Muscle layer of colon (tissue), 2 donors: ENCODE data around the gene PSMA5.
A peak's percentile ranks its signal among the peaks of the same experiment; 100 is the strongest.
"Not testable (repeated sequence)": the region's sequence is repeated elsewhere in the genome, so short reads cannot be mapped to it uniquely, and the experiment has no call there.

ENCODE experiments used
- H3K27ac ChIP-seq: one replicate; pipeline ENCODE4 v1.7.0; 2013; ENCODE audit warnings: low read depth, mild to moderate bottlenecking, low read length, moderate library complexity
- H3K27me3 ChIP-seq, 2 donors: one replicate each; pipeline ENCODE4 v1.7.0; 2013; ENCODE audit warnings: low read length in 2 of 2, mild to moderate bottlenecking in 2 of 2; ENCODE audit not compliant: insufficient read depth in 2 of 2, control insufficient read depth in 1 of 2
- H3K36me3 ChIP-seq: one replicate; pipeline ENCODE4 v1.7.0; 2013; ENCODE audit warnings: mild to moderate bottlenecking, low read length; ENCODE audit not compliant: insufficient read depth
- H3K4me1 ChIP-seq: one replicate; pipeline ENCODE4 v1.7.0; 2013; ENCODE audit warnings: mild to moderate bottlenecking, low read length; ENCODE audit not compliant: insufficient read depth
- H3K4me3 ChIP-seq, 2 donors: one replicate each; pipeline ENCODE4 v1.7.0; 2013; ENCODE audit warnings: low read length in 2 of 2, low read depth in 1 of 2, mild to moderate bottlenecking in 1 of 2, moderate library complexity in 1 of 2
- H3K9ac ChIP-seq: one replicate; pipeline ENCODE4 v1.7.0; 2013; ENCODE audit warnings: low read length
- H3K9me3 ChIP-seq: one replicate; pipeline ENCODE4 v1.7.0; 2013; ENCODE audit warnings: mild to moderate bottlenecking, low read length
- donor health status: abdominal sarcoma.
- donor health status: Adenocarcinoma of cecum.

Gene PSMA5

DNA sequence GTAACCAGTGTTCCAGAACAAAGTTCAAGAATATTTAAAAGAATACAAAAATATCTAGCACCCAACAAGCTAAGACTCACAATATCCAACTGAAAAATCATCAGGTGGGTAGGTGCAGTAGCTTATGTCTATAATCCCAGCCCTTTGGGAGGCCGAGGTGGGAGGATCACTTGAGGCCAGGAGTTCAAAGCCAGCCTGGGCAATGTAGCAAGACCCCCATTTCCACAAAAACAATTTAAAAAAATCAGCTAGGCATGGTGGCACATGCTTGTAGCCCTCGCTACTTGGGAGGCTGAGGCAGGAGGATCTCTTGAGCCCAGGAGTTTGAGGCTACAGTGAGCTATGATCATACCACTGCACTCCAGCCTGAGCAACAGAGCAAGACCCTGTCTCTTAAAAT lies 52.6 kb downstream of the PSMA5 start:
- H3K27ac ChIP-seq, H3K4me3 ChIP-seq, H3K27me3 ChIP-seq, H3K9me3 ChIP-seq, H3K9ac ChIP-seq, H3K36me3 ChIP-seq: not testable (repeated sequence)
- peaks cover 20% of the 10 kb centered on the region for H3K4me1 ChIP-seq

DNA sequence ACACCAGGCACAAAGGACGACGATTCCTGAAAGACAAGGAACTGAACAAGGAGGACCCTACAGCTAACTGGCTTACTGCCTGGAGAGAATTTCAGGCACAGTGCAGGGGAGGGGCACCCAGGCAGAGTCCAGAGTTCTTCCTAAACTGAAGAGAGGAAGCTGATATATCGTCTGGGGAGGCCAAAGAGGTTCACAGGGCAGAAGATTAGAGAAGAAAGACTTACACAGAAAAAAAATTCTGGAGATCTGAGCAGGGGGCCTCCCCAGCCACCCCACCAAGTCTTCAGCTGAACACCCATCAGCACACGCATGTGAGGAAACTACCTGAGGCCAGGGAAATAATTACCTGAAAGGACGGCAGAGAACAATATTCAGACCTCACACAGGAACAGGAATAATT lies 53.1 kb downstream of the PSMA5 start:
- H3K9me3 ChIP-seq = no peaks in the 10 kb centered on the region
- peaks cover 20% of the 10 kb centered on the region for H3K4me1 ChIP-seq
- no peaks in the 10 kb centered on the region for H3K36me3 ChIP-seq
- H3K9ac ChIP-seq = no peak overlapping the region
- H3K27me3 ChIP-seq = no peaks in the 10 kb centered on the region
- H3K27ac ChIP-seq = no peak overlapping the region
- H3K4me3 ChIP-seq = no peak overlapping the region

DNA sequence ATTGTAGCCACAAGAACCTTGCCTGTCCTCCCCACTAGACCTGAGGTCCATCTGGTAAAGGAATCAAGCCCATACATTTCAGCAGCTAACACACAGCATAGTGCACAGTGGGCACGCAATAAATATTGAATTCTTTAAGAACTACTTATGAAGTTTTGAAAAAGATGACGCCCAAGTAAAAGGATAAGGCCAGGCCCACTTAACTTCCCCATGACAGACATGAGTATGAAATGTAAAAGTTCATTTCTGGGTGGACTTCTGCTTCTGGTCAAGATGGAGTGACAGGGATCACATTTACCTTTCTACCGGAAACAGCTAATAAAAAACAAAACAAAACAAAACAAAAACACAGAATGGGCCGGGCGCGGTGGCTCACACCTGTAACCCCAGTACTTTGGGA lies 54.0 kb downstream of the PSMA5 start:
- Histone ChIP-seq H3K36me3 (peaks cover 4% of the 10 kb centered on the region), H3K4me3 (no peak overlapping the region), H3K27ac (no peak overlapping the region), H3K27me3 (no peaks in the 10 kb centered on the region), H3K9me3 (no peaks in the 10 kb centered on the region), H3K4me1 (peaks cover 20% of the 10 kb centered on the region), H3K9ac (no peak overlapping the region)

DNA sequence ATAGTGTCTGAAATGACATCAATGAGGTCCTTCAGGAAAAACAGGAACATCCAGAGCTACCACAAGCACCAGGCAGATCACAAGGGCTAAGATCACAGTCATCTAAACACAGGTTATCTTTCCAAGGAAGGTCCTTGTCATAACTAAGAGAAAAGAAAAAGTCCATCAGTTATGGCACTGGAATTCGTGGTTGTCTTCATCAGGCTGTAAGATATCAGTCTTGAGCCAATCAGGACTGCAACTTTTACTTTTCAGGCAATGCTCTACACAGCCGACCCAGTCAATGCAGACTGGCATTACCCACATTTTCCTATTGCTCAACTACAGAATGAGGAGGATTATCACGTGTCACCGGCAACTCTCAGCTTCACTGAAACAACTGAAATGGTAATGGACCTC lies 54.9 kb downstream of the PSMA5 start:
- Histone ChIP-seq H3K4me3 (peak overlapping the region in 1 of 2 donors; percentile 26), H3K27ac (peak overlapping the region; percentile 72), H3K9ac (no peak overlapping the region), H3K4me1 (peaks cover 20% of the 10 kb centered on the region), H3K9me3 (no peaks in the 10 kb centered on the region), H3K36me3 (peaks cover 13% of the 10 kb centered on the region), H3K27me3 (no peaks in the 10 kb centered on the region)

DNA sequence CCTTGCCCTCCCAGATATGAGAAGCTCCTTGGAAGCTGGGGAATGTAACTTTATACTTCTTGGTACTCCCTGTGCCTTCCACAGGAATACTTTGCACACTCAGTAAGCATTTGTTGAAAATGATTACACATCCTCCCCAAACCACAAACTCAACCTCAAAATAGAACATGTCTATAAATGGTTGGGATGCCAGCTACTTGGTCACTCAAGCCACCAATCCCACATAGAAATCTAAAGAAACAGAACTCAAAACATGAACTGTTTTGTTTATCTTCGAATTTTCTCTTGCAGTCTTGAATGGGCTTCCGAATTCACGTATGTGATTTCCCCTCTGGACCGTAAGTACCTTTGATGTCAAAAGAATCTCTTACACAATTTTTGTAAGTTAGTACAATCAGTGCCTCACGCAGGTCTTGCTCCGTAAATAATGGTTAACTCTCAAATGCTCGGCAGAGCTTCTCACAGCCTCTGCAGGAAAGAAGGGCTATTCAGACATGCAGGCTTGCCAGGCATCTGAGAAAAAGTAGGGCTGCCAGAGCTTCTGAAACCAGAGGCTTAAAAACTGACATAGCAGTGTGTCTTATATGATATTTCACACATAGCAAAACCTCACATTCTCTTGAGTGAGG lies 55.4 kb downstream of the PSMA5 start:
- peaks cover 20% of the 10 kb centered on the region for H3K4me1 ChIP-seq
- H3K27ac ChIP-seq = peak overlapping the region; percentile 72
- no peak overlapping the region for H3K9ac ChIP-seq
- no peaks in the 10 kb centered on the region for H3K9me3 ChIP-seq
- no peaks in the 10 kb centered on the region for H3K27me3 ChIP-seq
- peak overlapping the region in 1 of 2 donors; percentile 26 for H3K4me3 ChIP-seq
- peaks cover 17% of the 10 kb centered on the region for H3K36me3 ChIP-seq

DNA sequence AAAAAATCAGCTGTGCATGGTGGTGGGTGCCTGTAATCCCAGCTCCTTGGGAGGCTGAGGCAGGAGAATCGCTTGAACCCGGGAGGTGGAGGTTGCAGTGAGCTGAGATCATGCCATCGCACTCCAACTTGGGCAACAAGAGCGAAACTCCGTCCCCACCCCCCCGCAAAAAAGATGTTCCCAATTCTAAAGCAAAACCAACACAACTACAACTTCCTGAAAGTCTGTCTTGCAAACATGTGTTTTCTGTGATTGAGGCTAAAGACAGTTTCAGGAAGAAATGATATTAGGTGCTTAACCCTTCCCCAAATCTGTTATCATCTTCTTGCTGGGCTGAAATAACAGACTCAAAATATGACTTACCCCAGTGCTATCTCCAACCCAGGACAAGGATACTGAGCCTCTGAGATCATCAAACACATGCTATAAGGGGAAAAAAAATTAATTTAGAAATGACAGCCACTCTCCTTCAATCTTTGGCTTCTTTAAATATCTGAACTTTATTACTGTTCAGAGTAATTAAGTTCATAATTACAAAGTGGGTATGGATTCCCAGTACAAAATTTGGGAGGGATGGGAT lies 57.0 kb downstream of the PSMA5 start:
- Histone ChIP-seq H3K27ac (peak overlapping the region; percentile 56), H3K9ac (no peak overlapping the region), H3K36me3 (peaks cover 20% of the 10 kb centered on the region), H3K27me3 (no peaks in the 10 kb centered on the region), H3K4me1 (peaks cover 20% of the 10 kb centered on the region), H3K9me3 (no peaks in the 10 kb centered on the region), H3K4me3 (no peak overlapping the region)

DNA sequence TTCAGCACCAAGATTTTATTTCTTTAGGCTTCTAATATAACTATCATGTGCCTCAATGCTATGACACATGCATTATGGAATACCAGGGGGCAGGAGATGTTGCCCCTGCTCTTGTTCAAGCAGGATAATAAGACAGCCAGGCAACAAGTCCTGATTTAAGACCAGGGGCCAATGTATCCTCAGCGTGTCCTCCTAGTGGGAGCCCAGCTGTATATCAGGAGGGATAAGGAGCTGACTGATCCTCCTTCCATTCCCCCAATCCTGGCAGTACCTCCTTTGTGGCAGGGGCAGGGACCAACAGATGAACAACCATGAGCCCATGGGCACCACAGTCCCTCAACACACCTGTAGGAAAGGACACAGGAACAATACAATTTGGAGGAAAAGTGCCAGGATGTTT lies 57.8 kb downstream of the PSMA5 start:
- no peak overlapping the region for H3K9ac ChIP-seq
- no peak overlapping the region for H3K4me3 ChIP-seq
- H3K4me1 ChIP-seq = peaks cover 20% of the 10 kb centered on the region
- peak overlapping the region; percentile 32 for H3K27ac ChIP-seq
- H3K27me3 ChIP-seq = no peaks in the 10 kb centered on the region
- H3K9me3 ChIP-seq = no peaks in the 10 kb centered on the region
- peaks cover 20% of the 10 kb centered on the region for H3K36me3 ChIP-seq

DNA sequence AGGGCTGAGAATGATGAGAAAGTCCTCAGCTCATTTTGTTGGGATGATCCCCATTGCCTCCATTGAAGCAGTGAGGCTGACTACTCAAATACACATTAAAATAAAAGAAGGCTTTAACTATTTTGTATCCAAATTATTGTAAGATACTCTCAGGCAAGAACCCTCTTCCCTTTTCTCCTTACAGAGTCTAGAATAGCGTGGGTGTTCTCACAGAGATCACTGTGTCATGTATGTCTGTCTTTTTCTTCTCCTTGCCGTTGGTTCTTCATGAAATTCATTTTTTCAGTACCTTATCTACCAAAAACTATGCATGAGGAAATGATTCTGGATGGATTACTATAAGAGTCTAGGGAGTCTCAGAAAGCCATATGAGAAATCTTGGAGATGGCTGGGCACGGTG lies 58.6 kb downstream of the PSMA5 start:
- peaks cover 20% of the 10 kb centered on the region for H3K36me3 ChIP-seq
- no peak overlapping the region for H3K27ac ChIP-seq
- peaks cover 15% of the 10 kb centered on the region for H3K4me1 ChIP-seq
- H3K27me3 ChIP-seq = no peaks in the 10 kb centered on the region
- H3K4me3 ChIP-seq = no peak overlapping the region
- H3K9me3 ChIP-seq = no peaks in the 10 kb centered on the region
- H3K9ac ChIP-seq = no peak overlapping the region

DNA sequence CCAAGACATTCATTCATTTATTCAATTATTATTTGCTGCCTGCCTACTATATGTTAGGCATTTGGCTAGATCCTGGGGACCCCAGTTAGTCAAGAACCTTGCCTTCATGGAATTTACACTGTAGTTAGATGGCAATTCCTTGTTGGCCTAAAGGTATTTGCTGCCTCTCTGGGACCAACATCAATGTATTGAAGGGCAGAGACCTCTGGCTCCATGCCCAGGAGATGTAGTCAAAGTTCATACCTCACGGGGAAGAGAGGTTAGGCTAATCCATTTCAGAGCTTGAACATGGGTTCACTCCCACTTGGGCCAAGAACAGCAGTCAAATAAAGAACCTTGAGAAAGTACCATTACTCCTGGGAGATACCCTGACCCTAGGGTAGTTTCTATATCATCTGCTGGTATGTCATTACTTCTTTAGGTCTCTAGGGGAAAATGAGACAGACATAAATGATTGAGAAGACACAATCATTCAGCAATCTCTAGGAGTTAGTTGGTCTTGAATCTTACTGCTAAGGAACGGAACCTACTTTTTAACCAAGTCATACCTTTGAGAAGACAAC lies 60.5 kb downstream of the PSMA5 start:
- H3K4me3 ChIP-seq = no peak overlapping the region
- no peaks in the 10 kb centered on the region for H3K9me3 ChIP-seq
- peaks cover 20% of the 10 kb centered on the region for H3K36me3 ChIP-seq
- H3K27ac ChIP-seq = no peak overlapping the region
- peaks cover 11% of the 10 kb centered on the region for H3K4me1 ChIP-seq
- H3K9ac ChIP-seq = no peak overlapping the region
- no peaks in the 10 kb centered on the region for H3K27me3 ChIP-seq

DNA sequence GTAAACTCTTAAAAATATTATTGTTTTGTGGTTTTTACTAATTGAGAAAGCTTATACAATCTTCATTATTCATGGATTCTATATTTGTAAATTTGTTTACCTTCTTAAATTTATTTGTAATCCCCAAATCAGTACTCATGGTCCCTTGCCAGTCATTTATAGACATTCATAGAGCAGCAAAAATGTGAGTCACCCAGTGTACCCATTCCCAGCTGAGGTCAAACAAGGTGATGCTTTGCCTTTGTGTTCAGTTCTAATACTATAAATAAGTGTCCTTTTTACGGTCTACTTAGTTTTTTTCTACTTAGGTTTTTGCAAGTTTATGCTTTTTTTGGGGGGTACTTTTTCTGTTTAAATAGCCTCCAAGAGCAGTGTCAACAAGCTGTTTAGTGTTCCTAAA lies 64.6 kb downstream of the PSMA5 start:
- no peak overlapping the region for H3K4me3 ChIP-seq
- H3K27me3 ChIP-seq = no peaks in the 10 kb centered on the region
- no peaks in the 10 kb centered on the region for H3K9me3 ChIP-seq
- H3K9ac ChIP-seq = no peak overlapping the region
- H3K27ac ChIP-seq = no peak overlapping the region
- H3K4me1 ChIP-seq = peaks cover 18% of the 10 kb centered on the region
- peaks cover 10% of the 10 kb centered on the region for H3K36me3 ChIP-seq

DNA sequence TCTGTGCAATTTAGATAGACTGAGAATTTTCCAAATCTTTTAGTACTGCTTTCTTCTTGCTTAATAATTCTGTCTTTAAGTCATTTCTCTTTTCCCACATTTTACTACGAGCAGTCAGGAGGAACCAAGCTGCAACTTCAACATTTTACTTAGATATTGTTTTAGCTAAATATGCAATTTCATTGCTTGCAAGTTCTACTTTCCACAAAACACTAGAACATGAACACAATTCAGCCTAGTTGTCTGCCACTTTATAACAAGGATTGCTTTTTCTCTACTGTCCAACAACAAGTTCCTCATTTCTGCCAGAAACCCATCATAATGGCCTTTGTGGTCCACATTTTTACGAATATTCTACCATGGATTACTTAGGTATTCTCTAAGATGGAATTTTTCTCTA lies 65.2 kb downstream of the PSMA5 start:
- Histone ChIP-seq H3K27ac (no peak overlapping the region), H3K4me1 (peaks cover 18% of the 10 kb centered on the region), H3K36me3 (peaks cover 5% of the 10 kb centered on the region), H3K27me3 (no peaks in the 10 kb centered on the region), H3K9me3 (no peaks in the 10 kb centered on the region), H3K9ac (no peak overlapping the region), H3K4me3 (no peak overlapping the region)

DNA sequence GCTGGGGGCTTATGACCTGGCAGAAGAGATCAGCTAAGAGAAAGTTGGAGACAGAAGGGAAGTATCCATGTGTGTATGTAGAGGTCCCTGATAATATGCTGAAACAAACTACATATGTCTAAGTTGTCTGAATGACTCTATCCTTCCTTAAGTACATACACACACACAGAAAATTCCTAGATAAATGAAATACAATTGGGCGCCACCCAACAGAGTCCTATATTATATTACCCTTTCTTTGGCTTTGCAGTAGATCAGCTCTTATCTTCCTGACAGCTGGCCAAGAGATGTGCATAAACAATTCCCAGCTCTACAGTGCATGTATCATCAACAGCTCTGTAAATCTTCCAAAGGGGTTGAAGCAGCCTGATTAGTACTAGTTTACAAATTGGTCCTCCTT lies 68.6 kb downstream of the PSMA5 start:
- Histone ChIP-seq H3K4me3 (no peak overlapping the region), H3K27ac (no peak overlapping the region), H3K9ac (no peak overlapping the region), H3K9me3 (no peaks in the 10 kb centered on the region), H3K27me3 (no peaks in the 10 kb centered on the region), H3K36me3 (peaks cover 10% of the 10 kb centered on the region), H3K4me1 (peaks cover 18% of the 10 kb centered on the region)
